ENCODE measurements around the gene CCSER2.
"Not testable (repeated sequence)": the region's sequence is repeated elsewhere in the genome, so short reads cannot be mapped to it uniquely, and the experiment has no call there.

Gene CCSER2

GRCh38 chr10:84398696-84399095 lies 70.3 kb downstream of the CCSER2 start:
- Histone ChIP-seq H3K27ac (no peak overlapping the region), H3K4me3 (no peak overlapping the region), H3K9ac (ENCODE audit: insufficient read length) (no peak overlapping the region), H3K9me3 (ENCODE audit: low read depth, low read length) (no peaks in the 10 kb centered on the region), H3K36me3 (ENCODE audit: insufficient read depth, low read length) (no peaks in the 10 kb centered on the region)
- DNase-seq (ENCODE audit: low read depth, low spot score): no peak
- TF ChIP-seq FOXP2 (optimal IDR thresholded peaks at IDR 0.05; ENCODE audit: control extremely low read depth, extremely low read length, insufficient read depth): no peak
- TF ChIP-seq EZH2 (IDR thresholded peaks at IDR 0.05): no peak
- TF ChIP-seq POLR2AphosphoS5 (IDR thresholded peaks at IDR 0.05; ENCODE audit: borderline replicate concordance, low read depth, low read length): no peak

GRCh38 chr10:84401854-84402611 lies 73.6 kb downstream of the CCSER2 start:
- DNase-seq (ENCODE audit: low read depth, low spot score): no peak
- H3K4me3 ChIP-seq: no peak overlapping the region
- H3K27ac ChIP-seq: no peak overlapping the region
- H3K36me3 ChIP-seq (ENCODE audit: insufficient read depth, low read length): no peaks in the 10 kb centered on the region
- TF ChIP-seq POLR2AphosphoS5 (IDR thresholded peaks at IDR 0.05; ENCODE audit: borderline replicate concordance, low read depth, low read length) (no peak), FOXP2 (optimal IDR thresholded peaks at IDR 0.05; ENCODE audit: control extremely low read depth, extremely low read length, insufficient read depth) (no peak), EZH2 (IDR thresholded peaks at IDR 0.05) (no peak)
- no peaks in the 10 kb centered on the region for H3K9me3 ChIP-seq (ENCODE audit: low read depth, low read length)
- H3K9ac ChIP-seq (ENCODE audit: insufficient read length): no peak overlapping the region

- Histone ChIP-seq H3K27ac (no peak overlapping the region), H3K9ac (ENCODE audit: insufficient read length) (no peak overlapping the region), H3K9me3 (ENCODE audit: low read depth, low read length) (no peaks in the 10 kb centered on the region), H3K36me3 (ENCODE audit: insufficient read depth, low read length) (no peaks in the 10 kb centered on the region), H3K4me3 (no peak overlapping the region)
- no peak for DNase-seq (ENCODE audit: low read depth, low spot score)
- TF ChIP-seq EZH2 (IDR thresholded peaks at IDR 0.05): no peak
- no peak for TF ChIP-seq FOXP2 (optimal IDR thresholded peaks at IDR 0.05; ENCODE audit: control extremely low read depth, extremely low read length, insufficient read depth)
- no peak for TF ChIP-seq POLR2AphosphoS5 (IDR thresholded peaks at IDR 0.05; ENCODE audit: borderline replicate concordance, low read depth, low read length)
These were observed 76.4 kb downstream of the CCSER2 start for GRCh38 chr10:84404783-84405182.

GRCh38 chr10:84405662-84406061 lies 77.3 kb downstream of the CCSER2 start:
- no peak for DNase-seq (ENCODE audit: low read depth, low spot score)

GRCh38 chr10:84406561-84406960 lies 78.2 kb downstream of the CCSER2 start:
- Histone ChIP-seq H3K9me3 (ENCODE audit: low read depth, low read length) (no peaks in the 10 kb centered on the region), H3K9ac (ENCODE audit: insufficient read length) (no peak overlapping the region), H3K27ac (no peak overlapping the region), H3K36me3 (ENCODE audit: insufficient read depth, low read length) (no peaks in the 10 kb centered on the region), H3K4me3 (no peak overlapping the region)
- TF ChIP-seq POLR2AphosphoS5 (IDR thresholded peaks at IDR 0.05; ENCODE audit: borderline replicate concordance, low read depth, low read length): no peak
- TF ChIP-seq FOXP2 (optimal IDR thresholded peaks at IDR 0.05; ENCODE audit: control extremely low read depth, extremely low read length, insufficient read depth): no peak
- TF ChIP-seq EZH2 (IDR thresholded peaks at IDR 0.05): no peak
- no peak for DNase-seq (ENCODE audit: low read depth, low spot score)

More at GRCh38 chr10:84405662-84406061, 77.3 kb downstream of the CCSER2 start:
- H3K9ac ChIP-seq (ENCODE audit: insufficient read length): no peak overlapping the region
- H3K9me3 ChIP-seq (ENCODE audit: low read depth, low read length): no peaks in the 10 kb centered on the region
- no peak overlapping the region for H3K27ac ChIP-seq
- H3K36me3 ChIP-seq (ENCODE audit: insufficient read depth, low read length): no peaks in the 10 kb centered on the region
- TF ChIP-seq EZH2 (IDR thresholded peaks at IDR 0.05) (no peak), POLR2AphosphoS5 (IDR thresholded peaks at IDR 0.05; ENCODE audit: borderline replicate concordance, low read depth, low read length) (no peak), FOXP2 (optimal IDR thresholded peaks at IDR 0.05; ENCODE audit: control extremely low read depth, extremely low read length, insufficient read depth) (no peak)
- H3K4me3 ChIP-seq: no peak overlapping the region

GRCh38 chr10:84407388-84408049 lies 79.1 kb downstream of the CCSER2 start:
- Histone ChIP-seq H3K36me3 (ENCODE audit: insufficient read depth, low read length) (no peaks in the 10 kb centered on the region), H3K9me3 (ENCODE audit: low read depth, low read length) (no peaks in the 10 kb centered on the region), H3K27ac (no peak overlapping the region), H3K4me3 (no peak overlapping the region), H3K9ac (ENCODE audit: insufficient read length) (no peak overlapping the region)
- no peak for TF ChIP-seq FOXP2 (optimal IDR thresholded peaks at IDR 0.05; ENCODE audit: control extremely low read depth, extremely low read length, insufficient read depth)
- TF ChIP-seq POLR2AphosphoS5 (IDR thresholded peaks at IDR 0.05; ENCODE audit: borderline replicate concordance, low read depth, low read length): no peak
- no peak for TF ChIP-seq EZH2 (IDR thresholded peaks at IDR 0.05)
- DNase-seq (ENCODE audit: low read depth, low spot score): no peak

- H3K36me3 ChIP-seq (ENCODE audit: insufficient read depth, low read length): no peaks in the 10 kb centered on the region
- no peak overlapping the region for H3K27ac ChIP-seq
- DNase-seq (ENCODE audit: low read depth, low spot score): no peak
- no peak overlapping the region for H3K4me3 ChIP-seq
- H3K9ac ChIP-seq (ENCODE audit: insufficient read length): no peak overlapping the region
- no peaks in the 10 kb centered on the region for H3K9me3 ChIP-seq (ENCODE audit: low read depth, low read length)
- TF ChIP-seq POLR2AphosphoS5 (IDR thresholded peaks at IDR 0.05; ENCODE audit: borderline replicate concordance, low read depth, low read length) (no peak), FOXP2 (optimal IDR thresholded peaks at IDR 0.05; ENCODE audit: control extremely low read depth, extremely low read length, insufficient read depth) (no peak), EZH2 (IDR thresholded peaks at IDR 0.05) (no peak)
These were observed 84.1 kb downstream of the CCSER2 start for GRCh38 chr10:84412482-84412881.

GRCh38 chr10:84414110-84414509 lies 85.7 kb downstream of the CCSER2 start:
- not testable (repeated sequence) for H3K9me3 ChIP-seq (ENCODE audit: low read depth, low read length); H3K36me3 ChIP-seq (ENCODE audit: insufficient read depth, low read length); H3K27ac ChIP-seq; DNase-seq (ENCODE audit: low read depth, low spot score); H3K4me3 ChIP-seq; H3K9ac ChIP-seq (ENCODE audit: insufficient read length)

Data from SK-N-MC (cell line).